Measurements from ENCODE around the gene DDB1. TPM values are rescaled to one million over a fixed set of nuclear protein-coding genes. Genes with fewer than 3 reads are reported as not detected.

DDB1 gene
- total and polyA plus RNA-seq, 2 of the 13 experiments (the other 11 are each of a cell fraction or from before 2014, with no cell fraction given) = 217 to 266 TPM

DNA sequence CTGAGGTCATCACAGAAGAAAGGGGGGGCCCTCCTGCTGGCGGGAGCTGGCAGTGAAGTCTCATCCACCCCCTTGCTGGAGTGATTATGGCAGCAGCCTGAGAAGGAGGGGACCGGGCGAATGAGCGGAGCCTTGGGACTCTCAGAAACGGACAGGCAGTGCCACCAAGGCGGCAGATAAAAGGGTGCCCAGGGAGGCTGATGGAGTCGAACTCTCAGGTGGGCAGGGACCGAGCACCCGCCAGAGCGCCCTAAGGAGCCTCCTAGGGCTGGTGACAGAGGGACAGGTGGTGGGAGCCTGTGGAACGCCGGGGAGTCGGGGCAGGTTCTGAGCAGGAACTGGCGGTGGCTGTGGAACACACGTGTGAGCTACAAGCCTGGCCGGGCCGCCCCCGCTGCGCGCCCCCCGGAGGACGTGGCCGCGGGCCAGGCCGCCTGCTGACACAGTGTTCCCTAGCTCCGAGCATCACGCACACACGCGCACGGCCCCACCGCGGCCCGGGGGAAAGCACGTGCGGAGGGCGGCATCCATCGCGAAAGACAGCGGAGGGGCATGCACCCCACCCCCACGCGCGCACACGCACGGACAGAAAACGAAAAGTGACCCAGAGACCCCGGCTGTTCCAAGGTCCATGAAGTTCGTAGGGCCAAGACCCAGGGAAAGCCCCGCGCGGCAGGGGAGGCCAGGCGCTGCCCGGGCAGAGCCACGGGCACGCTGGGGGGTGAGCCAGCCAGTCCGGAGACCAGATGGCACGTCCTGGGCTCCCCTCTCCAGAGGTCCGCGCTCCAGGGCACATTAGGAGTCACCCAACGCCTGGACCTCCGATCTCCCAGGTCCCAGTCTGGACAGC, 38.8 kb downstream of the DDB1 start (continued):
- TF ChIP-seq FOXK2 (IDR thresholded peaks at IDR 0.05) = no peak
- TF ChIP-seq SP1 (IDR thresholded peaks at IDR 0.05) = no peak
- no peak for TF ChIP-seq SP1 (CRISPR knock-in tag; IDR thresholded peaks at IDR 0.05)
- no peak for TF ChIP-seq PRPF4 (IDR thresholded peaks at IDR 0.05; ENCODE audit: low read depth, low read length, poor library complexity, severe bottlenecking)
- peak; percentile 26; the same call in 1 of the 2 replicates for TF ChIP-seq FOXK1 (CRISPR knock-in tag; IDR thresholded peaks at IDR 0.05; ENCODE audit: borderline replicate concordance, low read depth)
- TF ChIP-seq ZNF20 (CRISPR knock-in tag; IDR thresholded peaks at IDR 0.05) = 0 out of 2 replicates have a peak, but pooled peaks have one; percentile 22
- no peak for TF ChIP-seq ZNF367 (CRISPR knock-in tag; IDR thresholded peaks at IDR 0.05; ENCODE audit: borderline replicate concordance)
- TF ChIP-seq, protein P1, sequence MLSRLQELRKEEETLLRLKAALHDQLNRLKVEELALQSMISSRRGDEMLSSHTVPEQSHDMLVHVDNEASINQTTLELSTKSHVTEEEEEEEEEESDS (CRISPR knock-in tag; IDR thresholded peaks at IDR 0.05; ENCODE audit: borderline replicate concordance) = no peak
- TF ChIP-seq TMF1 (CRISPR knock-in tag; IDR thresholded peaks at IDR 0.05; ENCODE audit: low read depth) = no peak; the same call in 1 of the 2 replicates
- TF ChIP-seq ZSCAN9 (CRISPR knock-in tag; IDR thresholded peaks at IDR 0.05; ENCODE audit: borderline replicate concordance) = no peak
- no peak for TF ChIP-seq SCMH1 (CRISPR knock-in tag; IDR thresholded peaks at IDR 0.05; ENCODE audit: borderline replicate concordance)
- TF ChIP-seq KDM4B (CRISPR knock-in tag; IDR thresholded peaks at IDR 0.05) = no peak
- TF ChIP-seq YY1 (IDR thresholded peaks at IDR 0.05; ENCODE audit: insufficient read depth, insufficient replicate concordance, low read depth, low read length) = no peak
- TF ChIP-seq HNRNPK (IDR thresholded peaks at IDR 0.05; ENCODE audit: low read depth, low read length, poor library complexity, severe bottlenecking) = no peak
- no peak for TF ChIP-seq DNMT3B (CRISPR knock-in tag; conservative IDR thresholded peaks at IDR 0.05)
- TF ChIP-seq ZSCAN22 (CRISPR knock-in tag; IDR thresholded peaks at IDR 0.05) = no peak
- no peak for TF ChIP-seq ZNF143 (CRISPR knock-in tag; IDR thresholded peaks at IDR 0.05)
- TF ChIP-seq ARID3A (IDR thresholded peaks at IDR 0.05; ENCODE audit: low read depth, low read length) = no peak
- TF ChIP-seq MBNL3 (CRISPR knock-in tag; conservative IDR thresholded peaks at IDR 0.05) = no peak
- TF ChIP-seq, protein P2, sequence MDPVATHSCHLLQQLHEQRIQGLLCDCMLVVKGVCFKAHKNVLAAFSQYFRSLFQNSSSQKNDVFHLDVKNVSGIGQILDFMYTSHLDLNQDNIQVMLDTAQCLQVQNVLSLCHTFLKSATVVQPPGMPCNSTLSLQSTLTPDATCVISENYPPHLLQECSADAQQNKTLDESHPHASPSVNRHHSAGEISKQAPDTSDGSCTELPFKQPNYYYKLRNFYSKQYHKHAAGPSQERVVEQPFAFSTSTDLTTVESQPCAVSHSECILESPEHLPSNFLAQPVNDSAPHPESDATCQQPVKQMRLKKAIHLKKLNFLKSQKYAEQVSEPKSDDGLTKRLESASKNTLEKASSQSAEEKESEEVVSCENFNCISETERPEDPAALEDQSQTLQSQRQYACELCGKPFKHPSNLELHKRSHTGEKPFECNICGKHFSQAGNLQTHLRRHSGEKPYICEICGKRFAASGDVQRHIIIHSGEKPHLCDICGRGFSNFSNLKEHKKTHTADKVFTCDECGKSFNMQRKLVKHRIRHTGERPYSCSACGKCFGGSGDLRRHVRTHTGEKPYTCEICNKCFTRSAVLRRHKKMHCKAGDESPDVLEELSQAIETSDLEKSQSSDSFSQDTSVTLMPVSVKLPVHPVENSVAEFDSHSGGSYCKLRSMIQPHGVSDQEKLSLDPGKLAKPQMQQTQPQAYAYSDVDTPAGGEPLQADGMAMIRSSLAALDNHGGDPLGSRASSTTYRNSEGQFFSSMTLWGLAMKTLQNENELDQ (CRISPR knock-in tag; IDR thresholded peaks at IDR 0.05; ENCODE audit: borderline replicate concordance) = no peak
- TF ChIP-seq BRCA1 (CRISPR knock-in tag; IDR thresholded peaks at IDR 0.05) = no peak
- TF ChIP-seq ZNF512 (CRISPR knock-in tag; IDR thresholded peaks at IDR 0.05) = no peak
- no peak for TF ChIP-seq HMG20A (CRISPR knock-in tag; IDR thresholded peaks at IDR 0.05; ENCODE audit: borderline replicate concordance)
